Lung (tissue), 12 donors: ENCODE measurements around the gene NGDN. TPM values are rescaled to one million over a fixed set of nuclear protein-coding genes. Genes with fewer than 3 reads are reported as not detected.

Source experiments
- ATAC-seq: fragments of 200-7000 bp; cut with Tn5 transposase; one replicate; pipeline ENCODE4 v1.9.1; 2020; ENCODE audit warnings: moderate number of reproducible peaks; ENCODE audit not compliant: insufficient read depth, low FRiP score
- DNase-seq, 3 donors: peaks; one replicate each; pipeline ENCODE4 v3.0.0-alpha.2; 2013 to 2017
- H3K27ac ChIP-seq, 2 donors: one replicate each; pipeline ENCODE4 v1.5.1; 2013; ENCODE audit warnings: mild to moderate bottlenecking in 2 of 2, moderate library complexity in 2 of 2, control low read depth in 1 of 2, inconsistent platforms in 1 of 2, low read depth in 1 of 2, low read length in 1 of 2
- H3K27me3 ChIP-seq, 3 donors: one replicate each; pipeline ENCODE4 v1.5.1; 2013; ENCODE audit warnings: low read length in 2 of 3; ENCODE audit not compliant: control insufficient read depth in 3 of 3, insufficient read depth in 3 of 3
- H3K36me3 ChIP-seq, 4 donors: one replicate each; pipeline ENCODE4 v1.5.1; 2013; ENCODE audit warnings: low read length in 4 of 4, mild to moderate bottlenecking in 1 of 4, moderate library complexity in 1 of 4; ENCODE audit not compliant: control insufficient read depth in 4 of 4, insufficient read depth in 4 of 4
- H3K4me1 ChIP-seq, 5 donors: one replicate each; pipeline ENCODE4 v1.5.1; 2013; ENCODE audit warnings: low read length in 5 of 5, mild to moderate bottlenecking in 2 of 5, moderate library complexity in 1 of 5; ENCODE audit not compliant: control insufficient read depth in 5 of 5, insufficient read depth in 5 of 5
- H3K4me3 ChIP-seq: one replicate; pipeline ENCODE4 v1.5.1; 2013; ENCODE audit warnings: mild to moderate bottlenecking, control low read depth, moderate library complexity
- H3K9ac ChIP-seq, 2 donors: one replicate each; pipeline ENCODE4 v1.5.1; 2013; ENCODE audit warnings: low read length in 2 of 2, control low read depth in 1 of 2; ENCODE audit not compliant: insufficient read depth in 1 of 2
- H3K9me3 ChIP-seq, 4 donors: one replicate each; pipeline ENCODE4 v1.5.1; 2013; ENCODE audit warnings: low read length in 3 of 4, mild to moderate bottlenecking in 1 of 4, moderate library complexity in 1 of 4; ENCODE audit not compliant: control insufficient read depth in 4 of 4, insufficient read depth in 3 of 4
- CTCF ChIP-seq: IDR thresholded peaks from 2 replicates; pipeline ENCODE4 v1.5.1; 2012; ENCODE audit warnings: mild to moderate bottlenecking; ENCODE audit errors: control extremely low read depth, extremely low read depth
- WGBS, 2 donors: extraction: QIAGEN DNeasy Blood & Tissue Kit; methylation state at CpG; one replicate each; pipeline ENCODE4 v1.1.7; 2013; 5-methylcytosine and 5-hydroxymethylcytosine counted together
- polyA plus RNA-seq, 2 donors: library from polyadenylated mRNA; stranded (reverse); fragments of 200-250 nt; gene quantifications; one replicate each; pipeline ENCODE4 v1.2.1, GENCODE V29; 2013
- total RNA-seq, 2 donors: library from RNA; depleted of rRNA in 1 of 2; stranded (reverse); fragments of >200 nt in 1 of 2; gene quantifications; one replicate each; pipeline ENCODE4 v1.2.1, GENCODE V29; 2014 to 2021
- donor health status: control.
- donor health status: control.
- donor health status: Bipolar disorder and iron deficiency.
- donor health status: healthy.
- donor health status: DM: yes; HTN: yes; CAD: no.

Gene NGDN
- total and polyA plus RNA-seq, 4 donors: 31.6 to 52.4 (median 44.7) TPM

GRCh38 chr14:23468704-23469126, 788 bp upstream of the NGDN start:
- 76 to 81% methylated on average over 15 of the region's 15 CpGs for WGBS, 2 donors
- TF ChIP-seq CTCF: no peak
- DNase-seq (no peak), ATAC-seq (peak; percentile 3)
- H3K27me3 ChIP-seq: no peaks in the 10 kb centered on the region
- peaks cover 0 to 7% (median 3%) of the 10 kb centered on the region in 5 donors for H3K4me1 ChIP-seq
- H3K9ac ChIP-seq: no peak overlapping the region
- no peaks in the 10 kb centered on the region for H3K9me3 ChIP-seq
- H3K27ac ChIP-seq: peak overlapping the region; percentile 76 to 89
- peak overlapping the region; percentile 37 for H3K4me3 ChIP-seq
- H3K36me3 ChIP-seq: peaks cover 2 to 20% (median 12%) of the 10 kb centered on the region in 4 donors

- Histone ChIP-seq H3K4me1 (peaks cover 0 to 7% (median 3%) of the 10 kb centered on the region in 5 donors), H3K4me3 (peak overlapping the region; percentile 95), H3K36me3 (peaks cover 4 to 25% (median 17%) of the 10 kb centered on the region in 4 donors), H3K9ac (peak overlapping the region; percentile 86 to 92), H3K9me3 (no peaks in the 10 kb centered on the region), H3K27me3 (no peaks in the 10 kb centered on the region), H3K27ac (peak overlapping the region; percentile 76 to 91)
- TF ChIP-seq CTCF: no peak
- WGBS, 2 donors: 3% methylated on average over 11 of the region's 11 CpGs
- no peak for DNase-seq
- peak; percentile 1 for ATAC-seq
These were observed 452 bp downstream of the NGDN start for GRCh38 chr14:23469906-23470403.

- Histone ChIP-seq H3K9me3 (no peaks in the 10 kb centered on the region), H3K27me3 (no peaks in the 10 kb centered on the region), H3K27ac (no peak overlapping the region), H3K4me1 (peaks cover 0 to 7% (median 3%) of the 10 kb centered on the region in 5 donors), H3K4me3 (no peak overlapping the region), H3K36me3 (peaks cover 14 to 35% (median 23%) of the 10 kb centered on the region in 4 donors), H3K9ac (peak overlapping the region in 1 of 2 donors; percentile 43)
- no peak for DNase-seq
- ATAC-seq: no peak
- TF ChIP-seq CTCF: no peak
- 89 to 93% methylated on average over 1 of the region's 1 CpG for WGBS, 2 donors
These were observed 1.4 kb downstream of the NGDN start for GRCh38 chr14:23470947-23471346.
